Loucy (cell line): ENCODE measurements around the gene OR7C1.

Experiments
- CTCF ChIP-seq: fragments of 200-600 bp; sonication (generic); conservative IDR thresholded peaks from 2 replicates; pipeline ENCODE4 v1.5.1; 2014; ENCODE audit warnings: mild to moderate bottlenecking, antibody characterized with exemption, low read length
- EZH2phosphoT487 ChIP-seq: fragments of 200-600 bp; IDR thresholded peaks from 2 replicates; pipeline ENCODE4 v1.6.1; 2018; ENCODE audit warnings: antibody characterized with exemption, mild to moderate bottlenecking, moderate library complexity, borderline replicate concordance

GRCh38 chr19:14762111-14762510 is 72.9 kb downstream of the OR7C1 start:
- no peak for TF ChIP-seq CTCF
- TF ChIP-seq EZH2phosphoT487: no peak
